Measurements from ENCODE around the gene CCDC34.

Gene CCDC34

GRCh38 chr11:27391331-27392015 is 28.5 kb upstream of the CCDC34 start:
- no peak for DNase-seq

GRCh38 chr11:27390318-27391295 is 27.6 kb upstream of the CCDC34 start:
- DNase-seq: no peak

GRCh38 chr11:27388869-27389268 is 25.9 kb upstream of the CCDC34 start:
- DNase-seq: peak; percentile 36

- peak; percentile 50 for DNase-seq
Measured at GRCh38 chr11:27388001-27388400, 25.0 kb upstream of the CCDC34 start.

- peak; percentile 42 for DNase-seq
Measured at GRCh38 chr11:27387362-27387761, 24.3 kb upstream of the CCDC34 start.

- DNase-seq: no peak
Measured at GRCh38 chr11:27386181-27386845, 23.3 kb upstream of the CCDC34 start.

GRCh38 chr11:27385245-27385644 is 22.2 kb upstream of the CCDC34 start:
- DNase-seq: no peak

GRCh38 chr11:27384227-27384626 is 21.2 kb upstream of the CCDC34 start:
- no peak for DNase-seq

GRCh38 chr11:27383645-27384044 is 20.6 kb upstream of the CCDC34 start:
- DNase-seq: no peak

- no peak for DNase-seq
Measured at GRCh38 chr11:27381238-27381666, 18.2 kb upstream of the CCDC34 start.

GRCh38 chr11:27380771-27381170 is 17.8 kb upstream of the CCDC34 start:
- no peak for DNase-seq

- DNase-seq: no peak
Measured at GRCh38 chr11:27379449-27379848, 16.4 kb upstream of the CCDC34 start.

- no peak for DNase-seq
Measured at GRCh38 chr11:27375370-27375769, 12.4 kb upstream of the CCDC34 start.

- no peak for DNase-seq
Measured at GRCh38 chr11:27373856-27374602, 11.0 kb upstream of the CCDC34 start.

- DNase-seq: no peak
Measured at GRCh38 chr11:27373392-27373791, 10.4 kb upstream of the CCDC34 start.

GRCh38 chr11:27372164-27372563 is 9.1 kb upstream of the CCDC34 start:
- DNase-seq: no peak

- no peak for DNase-seq
Measured at GRCh38 chr11:27371489-27371888, 8.5 kb upstream of the CCDC34 start.

- DNase-seq: no peak
Measured at GRCh38 chr11:27370374-27370773, 7.4 kb upstream of the CCDC34 start.

- DNase-seq: no peak
Measured at GRCh38 chr11:27367881-27368280, 4.9 kb upstream of the CCDC34 start.

GRCh38 chr11:27363576-27364117 is 632 bp upstream of the CCDC34 start:
- DNase-seq: no peak

GRCh38 chr11:27361649-27362431 is 1.2 kb downstream of the CCDC34 start:
- DNase-seq: no peak

GRCh38 chr11:27358296-27358695 is 4.7 kb downstream of the CCDC34 start:
- DNase-seq: no peak

Measured in activated CD4-positive, alpha-beta T cell treated with anti-CD3 and anti-CD28 coated beads, Interleukin-10, Interleukin-2, amounts not matched to agents 100 ng/mL and 50 ng/mL, durations not matched to agents 16 hours and 8 hours (primary cell).